Kidney (tissue), 14 donors: Measurements from ENCODE around the gene CLEC18B. TPM values are rescaled to one million over a fixed set of nuclear protein-coding genes. Genes with fewer than 3 reads are reported as not detected.
"Not testable (repeated sequence)": the region's sequence is repeated elsewhere in the genome, so short reads cannot be mapped to it uniquely, and the experiment has no call there.

Source experiments
- DNase-seq, 5 donors: peaks; one replicate each; pipeline ENCODE4 v3.0.0-alpha.2; 2013 to 2020
- FAIRE-seq: peaks from 2 replicates; lab custom pipeline; 2012; peaks lifted over from hg19 to GRCh38; lab: Jason Lieb, UNC
- H3K27ac ChIP-seq, 2 donors: one replicate each; pipeline ENCODE4 v1.7.0; 2013; ENCODE audit warnings: low read depth in 2 of 2, low read length in 2 of 2, inconsistent platforms in 1 of 2
- H3K27me3 ChIP-seq: one replicate; pipeline ENCODE4 v1.7.1; 2013; ENCODE audit warnings: low read length, inconsistent platforms; ENCODE audit not compliant: control insufficient read depth, insufficient read depth
- H3K36me3 ChIP-seq, 3 donors: one replicate each; pipeline versions ENCODE4 v1.7.0 to v1.7.1; 2013; ENCODE audit warnings: low read length in 3 of 3, control low read depth in 1 of 3, inconsistent platforms in 1 of 3; ENCODE audit not compliant: insufficient read depth in 3 of 3, control insufficient read depth in 2 of 3
- H3K4me1 ChIP-seq, 3 donors: one replicate each; pipeline versions ENCODE4 v1.7.0 to v1.7.1; 2013; ENCODE audit warnings: low read length in 3 of 3, inconsistent platforms in 1 of 3, low read depth in 1 of 3; ENCODE audit not compliant: control insufficient read depth in 2 of 3, insufficient read depth in 2 of 3
- H3K4me3 ChIP-seq, 3 donors: one replicate each; pipeline versions ENCODE4 v1.7.0 to v1.8.1; 2013; ENCODE audit warnings: low read length in 3 of 3, control low read depth in 1 of 3, inconsistent platforms in 1 of 3
- H3K9ac ChIP-seq, 3 donors: one replicate each; pipeline versions ENCODE4 v1.7.0 to v1.7.1; 2013; ENCODE audit warnings: low read length in 3 of 3, control low read depth in 1 of 3, inconsistent platforms in 1 of 3
- H3K9me3 ChIP-seq, 3 donors: one replicate each; pipeline versions ENCODE4 v1.7.0 to v1.7.1; 2013; ENCODE audit warnings: low read length in 3 of 3, control low read depth in 1 of 3, inconsistent platforms in 1 of 3; ENCODE audit not compliant: control insufficient read depth in 2 of 3, insufficient read depth in 1 of 3
- CTCF ChIP-seq: IDR thresholded peaks from 3 replicates; pipeline ENCODE4 v1.5.1; 2012; ENCODE audit warnings: mild to moderate bottlenecking, moderate library complexity, borderline replicate concordance; ENCODE audit not compliant: insufficient read depth; ENCODE audit errors: extremely low read depth
- intact Hi-C: fragments of 100-400 bp; cut with DNase I; formaldehyde crosslinking; loops from one replicate; pipeline ENCODE4 v1.11.1; 2022
- polyA plus RNA-seq: library from polyadenylated mRNA; stranded (reverse); fragments of 350-450 nt; fragmentation: Illumina TruSeq; extraction: RNeasy Lipid Tissue Mini Kit (QIAGEN cat#74804); gene quantifications from one replicate; pipeline ENCODE4 v1.2.3, GENCODE V29; 2014; ENCODE audit warnings: low read depth, low replicate concordance; ENCODE audit not compliant: insufficient read depth
- total RNA-seq: library from RNA; stranded (reverse); fragmentation: NEBNext Ultra II Directional; extraction: Animal tissue kit (Norgen Biotek cat#: 25700); gene quantifications from one replicate; pipeline ENCODE4 v1.2.1, GENCODE V29; 2021
- donor health status: control.
- donor health status: control.
- donor health status: control.
- donor health status: control.
- donor health status: control.
- donor health status: DM: yes; HTN: yes; CAD: no.
- donor health status: Normal renal cell carcinoma (clear cell type).

The CLEC18B gene
- total and polyA plus RNA-seq, 2 donors from 2014 or later, result 5.3 to 46.1 TPM

- no peak overlapping the region for H3K9ac ChIP-seq
- H3K4me1 ChIP-seq, result no peaks in the 10 kb centered on the region
- no peaks in the 10 kb centered on the region for H3K36me3 ChIP-seq
- H3K9me3 ChIP-seq, result no peaks in the 10 kb centered on the region
- FAIRE-seq (no peak), DNase-seq (peak in 1 of 5 donors; percentile 50)
- no peak for TF ChIP-seq CTCF
- no peak overlapping the region for H3K27ac ChIP-seq
- intact Hi-C loops, result no loop called here
- H3K27me3 ChIP-seq, result no peaks in the 10 kb centered on the region
- no peak overlapping the region for H3K4me3 ChIP-seq
These were observed 48.1 kb downstream of the CLEC18B start for GRCh38 chr16:74372953-74373846.

- FAIRE-seq (no peak), DNase-seq (no peak)
- H3K27ac ChIP-seq, result no peak overlapping the region
- no peak for TF ChIP-seq CTCF
- no peaks in the 10 kb centered on the region for H3K9me3 ChIP-seq
- no peak overlapping the region for H3K4me3 ChIP-seq
- H3K4me1 ChIP-seq, result no peaks in the 10 kb centered on the region
- intact Hi-C loops, result no loop called here
- no peak overlapping the region for H3K9ac ChIP-seq
- no peaks in the 10 kb centered on the region for H3K36me3 ChIP-seq
- H3K27me3 ChIP-seq, result no peaks in the 10 kb centered on the region
These were observed 48.9 kb downstream of the CLEC18B start for GRCh38 chr16:74372369-74372768.

- H3K4me3 ChIP-seq, H3K27ac ChIP-seq, H3K27me3 ChIP-seq, H3K36me3 ChIP-seq, intact Hi-C loops, H3K9ac ChIP-seq, H3K4me1 ChIP-seq, FAIRE-seq, H3K9me3 ChIP-seq: not testable (repeated sequence)
- DNase-seq, result peak in 1 of 5 donors; percentile 40
These were observed 50.7 kb downstream of the CLEC18B start for GRCh38 chr16:74370338-74371135.

GRCh38 chr16:74368002-74368911, 53.0 kb downstream of the CLEC18B start:
- FAIRE-seq, H3K4me1 ChIP-seq, H3K36me3 ChIP-seq, H3K27me3 ChIP-seq, intact Hi-C loops, H3K9me3 ChIP-seq: not testable (repeated sequence)
- peak overlapping the region; percentile 60 to 74 for H3K27ac ChIP-seq
- H3K4me3 ChIP-seq, result peak overlapping the region; percentile 71 to 76 (median 73)
- peak; percentile 93 to 100 (median 97) for DNase-seq
- H3K9ac ChIP-seq, result peak overlapping the region in 2 of 3 donors; percentile 32 to 48

- H3K36me3 ChIP-seq, H3K9me3 ChIP-seq, H3K27me3 ChIP-seq, H3K4me1 ChIP-seq, FAIRE-seq, intact Hi-C loops: not testable (repeated sequence)
- peak overlapping the region; percentile 71 to 76 (median 73) for H3K4me3 ChIP-seq
- H3K27ac ChIP-seq, result peak overlapping the region; percentile 60 to 74
- peak overlapping the region; percentile 48 to 69 (median 57) for H3K9ac ChIP-seq
- peak; percentile 34 to 92 (median 60) for DNase-seq
These were observed 53.7 kb downstream of the CLEC18B start for GRCh38 chr16:74367469-74368001.
